OCI-LY3 (cell line): Measurements from ENCODE around the gene HEXIM2.

ENCODE experiments used
- H2AFZ ChIP-seq: fragments of 200-600, 300-600 bp; shearing (Covaris generic); 2 replicates; pipeline ENCODE4 v1.6.0; 2014; ENCODE audit warnings: antibody characterized with exemption, low read depth, low read length
- H3K27ac ChIP-seq: fragments of 200-600, 300-600 bp; sonication (generic); 2 replicates; pipeline ENCODE4 v1.5.1; 2014; ENCODE audit warnings: mild to moderate bottlenecking, low read length, moderate library complexity, mixed read lengths
- H3K27me3 ChIP-seq: fragments of 200-600, 300-600 bp; sonication (generic); 2 replicates; pipeline ENCODE4 v1.6.1; 2014; ENCODE audit warnings: low read depth, low read length, mixed read lengths
- H3K36me3 ChIP-seq: fragments of 200-600, 300-600 bp; sonication (generic); replicated peaks from 2 replicates; pipeline ENCODE3; 2014; ENCODE audit warnings: low read depth, low read length, mixed read lengths
- H3K4me1 ChIP-seq: fragments of 300-600, 200-600 bp; sonication (generic); 2 replicates; pipeline ENCODE4 v1.6.1; 2014; ENCODE audit warnings: low read length, mixed read lengths
- H3K4me2 ChIP-seq: fragments of 200-600, 300-600 bp; sonication (generic); 2 replicates; pipeline ENCODE4 v1.6.1; 2014; ENCODE audit warnings: low read length, mixed read lengths
- H3K4me3 ChIP-seq: fragments of 300-600, 200-600 bp; sonication (generic); 2 replicates; pipeline ENCODE4 v1.5.1; 2014; ENCODE audit warnings: antibody characterized with exemption, mild to moderate bottlenecking, low read length, moderate library complexity
- H3K79me2 ChIP-seq: fragments of 300-600, 200-600 bp; shearing (Covaris generic); 2 replicates; pipeline ENCODE4 v1.6.1; 2014; ENCODE audit warnings: mild to moderate bottlenecking, low read length, mixed read lengths
- H3K9ac ChIP-seq: fragments of 300-600, 200-600 bp; shearing (Covaris generic); 2 replicates; pipeline ENCODE4 v1.6.0; 2014; ENCODE audit warnings: mild to moderate bottlenecking, low read length, moderate library complexity
- H3K9me3 ChIP-seq: fragments of 200-600, 300-600 bp; shearing (Covaris generic); 2 replicates; pipeline ENCODE4 v1.6.1; 2014; ENCODE audit warnings: low read length, mixed read lengths; ENCODE audit not compliant: insufficient read depth
- H4K20me1 ChIP-seq: fragments of 200-600, 300-600 bp; sonication (generic); 2 replicates; pipeline ENCODE4 v1.6.1; 2016; ENCODE audit warnings: low read length, mixed read lengths; ENCODE audit not compliant: insufficient read depth
- EZH2phosphoT487 ChIP-seq: fragments of 200-600 bp; shearing (Covaris generic); IDR thresholded peaks from 2 replicates; pipeline ENCODE4 v1.6.1; 2018; ENCODE audit warnings: antibody characterized with exemption, mixed run types, low read depth
- TF ChIP-seq, protein P1 (sequence below): fragments of 200-600, 300-600 bp; sonication (generic); IDR thresholded peaks from 2 replicates; pipeline ENCODE4 v1.5.1; 2014; ENCODE audit warnings: antibody characterized with exemption, low read length, low read depth

Gene HEXIM2

DNA sequence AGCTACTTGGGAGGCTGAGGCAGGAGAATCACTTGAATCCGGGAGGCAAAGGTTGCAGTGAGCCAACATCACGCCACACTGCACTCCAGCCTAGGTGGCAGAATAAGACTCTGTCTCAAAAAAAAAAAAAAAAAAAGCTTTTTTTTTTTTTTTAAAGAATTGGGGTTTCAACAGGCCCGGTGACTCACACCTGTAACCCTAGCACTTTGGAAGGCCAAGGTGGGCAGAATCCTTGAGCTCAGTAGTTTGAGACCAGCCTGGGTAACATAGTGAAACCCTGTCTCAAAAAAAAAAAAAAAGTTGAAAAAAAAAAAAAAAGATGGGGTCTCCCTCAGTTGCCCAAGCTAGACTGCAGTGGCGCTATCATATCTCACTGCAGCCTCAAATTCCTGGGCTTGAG is 6.6 kb upstream of the HEXIM2 start:
- H3K4me1 ChIP-seq = peaks cover 19% of the 10 kb centered on the region
- H3K4me3 ChIP-seq = no peak overlapping the region
- H2AFZ ChIP-seq = no peak overlapping the region
- H3K27me3 ChIP-seq = no peaks in the 10 kb centered on the region
- H3K27ac ChIP-seq = no peak overlapping the region
- TF ChIP-seq, protein P1, sequence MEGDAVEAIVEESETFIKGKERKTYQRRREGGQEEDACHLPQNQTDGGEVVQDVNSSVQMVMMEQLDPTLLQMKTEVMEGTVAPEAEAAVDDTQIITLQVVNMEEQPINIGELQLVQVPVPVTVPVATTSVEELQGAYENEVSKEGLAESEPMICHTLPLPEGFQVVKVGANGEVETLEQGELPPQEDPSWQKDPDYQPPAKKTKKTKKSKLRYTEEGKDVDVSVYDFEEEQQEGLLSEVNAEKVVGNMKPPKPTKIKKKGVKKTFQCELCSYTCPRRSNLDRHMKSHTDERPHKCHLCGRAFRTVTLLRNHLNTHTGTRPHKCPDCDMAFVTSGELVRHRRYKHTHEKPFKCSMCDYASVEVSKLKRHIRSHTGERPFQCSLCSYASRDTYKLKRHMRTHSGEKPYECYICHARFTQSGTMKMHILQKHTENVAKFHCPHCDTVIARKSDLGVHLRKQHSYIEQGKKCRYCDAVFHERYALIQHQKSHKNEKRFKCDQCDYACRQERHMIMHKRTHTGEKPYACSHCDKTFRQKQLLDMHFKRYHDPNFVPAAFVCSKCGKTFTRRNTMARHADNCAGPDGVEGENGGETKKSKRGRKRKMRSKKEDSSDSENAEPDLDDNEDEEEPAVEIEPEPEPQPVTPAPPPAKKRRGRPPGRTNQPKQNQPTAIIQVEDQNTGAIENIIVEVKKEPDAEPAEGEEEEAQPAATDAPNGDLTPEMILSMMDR = no peak
- TF ChIP-seq EZH2phosphoT487 = no peak
- H4K20me1 ChIP-seq = peaks cover 18% of the 10 kb centered on the region
- no peak overlapping the region for H3K9ac ChIP-seq
- no peak overlapping the region for H3K4me2 ChIP-seq
- peaks cover 16% of the 10 kb centered on the region for H3K36me3 ChIP-seq
- peaks cover 23% of the 10 kb centered on the region for H3K79me2 ChIP-seq
- H3K9me3 ChIP-seq = no peaks in the 10 kb centered on the region

GRCh38 chr17:45155483-45155882 is 6.2 kb upstream of the HEXIM2 start:
- Histone ChIP-seq H3K4me2 (no peak overlapping the region), H3K9ac (no peak overlapping the region), H2AFZ (no peak overlapping the region), H3K79me2 (peaks cover 25% of the 10 kb centered on the region), H3K27ac (no peak overlapping the region), H3K9me3 (no peaks in the 10 kb centered on the region), H3K4me1 (peaks cover 21% of the 10 kb centered on the region), H4K20me1 (peaks cover 18% of the 10 kb centered on the region), H3K27me3 (no peaks in the 10 kb centered on the region), H3K4me3 (no peak overlapping the region), H3K36me3 (peaks cover 18% of the 10 kb centered on the region)
- TF ChIP-seq EZH2phosphoT487 = no peak
- TF ChIP-seq, protein P1 = no peak

- Histone ChIP-seq H3K4me2 (no peak overlapping the region), H3K79me2 (peaks cover 28% of the 10 kb centered on the region), H3K27ac (no peak overlapping the region), H3K9me3 (no peaks in the 10 kb centered on the region), H3K9ac (no peak overlapping the region), H2AFZ (no peak overlapping the region), H3K4me3 (no peak overlapping the region), H3K4me1 (peaks cover 13% of the 10 kb centered on the region), H4K20me1 (peaks cover 11% of the 10 kb centered on the region), H3K36me3 (peaks cover 18% of the 10 kb centered on the region), H3K27me3 (no peaks in the 10 kb centered on the region)
- no peak for TF ChIP-seq EZH2phosphoT487
- TF ChIP-seq, protein P1 = no peak
These were observed 5.4 kb upstream of the HEXIM2 start for GRCh38 chr17:45156242-45156641.

- H3K27ac ChIP-seq = peak overlapping the region; percentile 80
- H3K4me1 ChIP-seq = peaks cover 13% of the 10 kb centered on the region
- peaks cover 18% of the 10 kb centered on the region for H3K36me3 ChIP-seq
- H2AFZ ChIP-seq = no peak overlapping the region
- peaks cover 26% of the 10 kb centered on the region for H3K79me2 ChIP-seq
- H4K20me1 ChIP-seq = peaks cover under 1% of the 10 kb centered on the region; the same call in 1 of the 2 replicates
- peak overlapping the region; percentile 93 for H3K4me3 ChIP-seq
- H3K27me3 ChIP-seq = no peaks in the 10 kb centered on the region
- H3K4me2 ChIP-seq = peak overlapping the region; percentile 91
- H3K9me3 ChIP-seq = no peaks in the 10 kb centered on the region
- TF ChIP-seq, protein P1 = no peak; the same call in none of the 2 replicates
- no peak for TF ChIP-seq EZH2phosphoT487
- peak overlapping the region; percentile 91 for H3K9ac ChIP-seq
These were observed 1.0 kb upstream of the HEXIM2 start for GRCh38 chr17:45160447-45161287.
